Activated CD8-positive, alpha-beta memory T cell treated with anti-CD3 and anti-CD28 coated beads, Interleukin-2, amount 50 U/mL, for 1 hour (primary cell): ENCODE data around the gene COPE.

Experiments used
- DNase-seq: peaks from one replicate; pipeline ENCODE4 v3.0.0-alpha.2; 2020; ENCODE audit errors: extremely low read depth

The COPE gene

GRCh38 chr19:18851673-18852325, 67.4 kb downstream of the COPE start:
- DNase-seq = no peak

- DNase-seq = no peak
Observed at GRCh38 chr19:18850471-18851375, 68.5 kb downstream of the COPE start.

- no peak for DNase-seq
Observed at GRCh38 chr19:18849838-18850400, 69.3 kb downstream of the COPE start.
